SK-N-SH treated with all-trans-retinoic acid at 6 μM for 48 hours (cell line): Measurements from ENCODE around the gene MUSTN1.

Experiments used
- BACH2 ChIP-seq: fragments of 250-450 bp; sonication (Bioruptor Pico); IDR thresholded peaks from 2 replicates; pipeline ENCODE4 v1.9.0; 2021; ENCODE audit warnings: mild to moderate bottlenecking, borderline replicate concordance
- CSDC2 ChIP-seq: fragments of 250-450 bp; sonication (Bioruptor Pico); IDR thresholded peaks from 2 replicates; pipeline ENCODE4 v1.5.0; 2020; ENCODE audit warnings: mild to moderate bottlenecking, moderate library complexity
- PPARA ChIP-seq: fragments of 250-450 bp; sonication (Bioruptor Pico); IDR thresholded peaks from 2 replicates; pipeline ENCODE4 v1.5.0; 2020; ENCODE audit warnings: mild to moderate bottlenecking, borderline replicate concordance
- RARB ChIP-seq: fragments of 250-450 bp; sonication (Bioruptor Pico); IDR thresholded peaks from 2 replicates; pipeline ENCODE4 v1.8.0; 2021; ENCODE audit warnings: mild to moderate bottlenecking, moderate library complexity
- ZC3H10 ChIP-seq: fragments of 250-450 bp; sonication (Bioruptor Pico); IDR thresholded peaks from 2 replicates; pipeline ENCODE4 v1.5.1; 2021; ENCODE audit warnings: mild to moderate bottlenecking, moderate library complexity
- ZFP3 ChIP-seq: fragments of 250-450 bp; sonication (Bioruptor Pico); IDR thresholded peaks from 2 replicates; pipeline ENCODE4 v1.5.0; 2020; ENCODE audit warnings: mild to moderate bottlenecking, moderate library complexity
- ZFP30 ChIP-seq: fragments of 450-650 bp; formaldehyde crosslinking; IDR thresholded peaks from 2 replicates; pipeline ENCODE4 v1.5.0; 2022; ENCODE audit warnings: mild to moderate bottlenecking, moderate library complexity
- TF ChIP-seq, protein P1 (sequence below): fragments of 250-450 bp; sonication (Bioruptor Pico); IDR thresholded peaks from 2 replicates; pipeline ENCODE4 v1.5.1; 2021; ENCODE audit warnings: mild to moderate bottlenecking, moderate library complexity
- TF ChIP-seq, protein P2 (sequence below): fragments of 250-450 bp; sonication (Bioruptor Pico); IDR thresholded peaks from 2 replicates; pipeline ENCODE4 v1.8.0; 2020; ENCODE audit warnings: mild to moderate bottlenecking, moderate library complexity, borderline replicate concordance
- TF ChIP-seq, protein P3 (sequence below): fragments of 250-450 bp; sonication (Bioruptor Pico); IDR thresholded peaks from 2 replicates; pipeline ENCODE4 v1.5.0; 2020; ENCODE audit warnings: mild to moderate bottlenecking, moderate library complexity

DNA sequence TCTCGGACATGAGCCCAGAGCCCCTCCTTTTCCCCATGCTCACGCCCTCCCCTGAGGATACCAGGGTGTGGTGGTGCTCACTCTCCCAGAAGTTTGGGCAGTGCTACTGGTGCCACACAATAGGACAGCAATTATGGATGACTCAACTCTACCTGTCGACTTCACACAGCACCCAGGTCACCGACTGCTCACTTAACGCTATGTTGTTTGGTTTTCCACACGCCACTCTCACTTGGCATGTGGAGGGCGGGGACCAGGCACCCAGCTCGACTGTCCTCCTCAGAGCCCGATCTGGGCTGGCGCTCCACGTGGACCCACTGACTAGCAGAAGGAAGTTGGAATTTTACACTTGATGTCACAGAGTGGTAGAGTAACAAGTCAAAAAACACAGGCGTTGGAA is 31.6 kb upstream of the MUSTN1 start:
- TF ChIP-seq ZFP3 (CRISPR knock-in tag) = no peak
- no peak for TF ChIP-seq BACH2
- TF ChIP-seq CSDC2 = no peak
- no peak for TF ChIP-seq RARB (CRISPR knock-in tag)
- no peak for TF ChIP-seq PPARA (CRISPR knock-in tag)
- TF ChIP-seq, protein P1, sequence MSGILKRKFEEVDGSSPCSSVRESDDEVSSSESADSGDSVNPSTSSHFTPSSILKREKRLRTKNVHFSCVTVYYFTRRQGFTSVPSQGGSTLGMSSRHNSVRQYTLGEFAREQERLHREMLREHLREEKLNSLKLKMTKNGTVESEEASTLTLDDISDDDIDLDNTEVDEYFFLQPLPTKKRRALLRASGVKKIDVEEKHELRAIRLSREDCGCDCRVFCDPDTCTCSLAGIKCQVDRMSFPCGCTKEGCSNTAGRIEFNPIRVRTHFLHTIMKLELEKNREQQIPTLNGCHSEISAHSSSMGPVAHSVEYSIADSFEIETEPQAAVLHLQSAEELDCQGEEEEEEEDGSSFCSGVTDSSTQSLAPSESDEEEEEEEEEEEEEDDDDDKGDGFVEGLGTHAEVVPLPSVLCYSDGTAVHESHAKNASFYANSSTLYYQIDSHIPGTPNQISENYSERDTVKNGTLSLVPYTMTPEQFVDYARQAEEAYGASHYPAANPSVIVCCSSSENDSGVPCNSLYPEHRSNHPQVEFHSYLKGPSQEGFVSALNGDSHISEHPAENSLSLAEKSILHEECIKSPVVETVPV (CRISPR knock-in tag) = no peak
- TF ChIP-seq ZFP30 (CRISPR knock-in tag) = no peak
- TF ChIP-seq, protein P2, sequence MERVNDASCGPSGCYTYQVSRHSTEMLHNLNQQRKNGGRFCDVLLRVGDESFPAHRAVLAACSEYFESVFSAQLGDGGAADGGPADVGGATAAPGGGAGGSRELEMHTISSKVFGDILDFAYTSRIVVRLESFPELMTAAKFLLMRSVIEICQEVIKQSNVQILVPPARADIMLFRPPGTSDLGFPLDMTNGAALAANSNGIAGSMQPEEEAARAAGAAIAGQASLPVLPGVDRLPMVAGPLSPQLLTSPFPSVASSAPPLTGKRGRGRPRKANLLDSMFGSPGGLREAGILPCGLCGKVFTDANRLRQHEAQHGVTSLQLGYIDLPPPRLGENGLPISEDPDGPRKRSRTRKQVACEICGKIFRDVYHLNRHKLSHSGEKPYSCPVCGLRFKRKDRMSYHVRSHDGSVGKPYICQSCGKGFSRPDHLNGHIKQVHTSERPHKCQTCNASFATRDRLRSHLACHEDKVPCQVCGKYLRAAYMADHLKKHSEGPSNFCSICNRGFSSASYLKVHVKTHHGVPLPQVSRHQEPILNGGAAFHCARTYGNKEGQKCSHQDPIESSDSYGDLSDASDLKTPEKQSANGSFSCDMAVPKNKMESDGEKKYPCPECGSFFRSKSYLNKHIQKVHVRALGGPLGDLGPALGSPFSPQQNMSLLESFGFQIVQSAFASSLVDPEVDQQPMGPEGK (CRISPR knock-in tag) = no peak
- no peak for TF ChIP-seq ZC3H10 (CRISPR knock-in tag)
- TF ChIP-seq, protein P3, sequence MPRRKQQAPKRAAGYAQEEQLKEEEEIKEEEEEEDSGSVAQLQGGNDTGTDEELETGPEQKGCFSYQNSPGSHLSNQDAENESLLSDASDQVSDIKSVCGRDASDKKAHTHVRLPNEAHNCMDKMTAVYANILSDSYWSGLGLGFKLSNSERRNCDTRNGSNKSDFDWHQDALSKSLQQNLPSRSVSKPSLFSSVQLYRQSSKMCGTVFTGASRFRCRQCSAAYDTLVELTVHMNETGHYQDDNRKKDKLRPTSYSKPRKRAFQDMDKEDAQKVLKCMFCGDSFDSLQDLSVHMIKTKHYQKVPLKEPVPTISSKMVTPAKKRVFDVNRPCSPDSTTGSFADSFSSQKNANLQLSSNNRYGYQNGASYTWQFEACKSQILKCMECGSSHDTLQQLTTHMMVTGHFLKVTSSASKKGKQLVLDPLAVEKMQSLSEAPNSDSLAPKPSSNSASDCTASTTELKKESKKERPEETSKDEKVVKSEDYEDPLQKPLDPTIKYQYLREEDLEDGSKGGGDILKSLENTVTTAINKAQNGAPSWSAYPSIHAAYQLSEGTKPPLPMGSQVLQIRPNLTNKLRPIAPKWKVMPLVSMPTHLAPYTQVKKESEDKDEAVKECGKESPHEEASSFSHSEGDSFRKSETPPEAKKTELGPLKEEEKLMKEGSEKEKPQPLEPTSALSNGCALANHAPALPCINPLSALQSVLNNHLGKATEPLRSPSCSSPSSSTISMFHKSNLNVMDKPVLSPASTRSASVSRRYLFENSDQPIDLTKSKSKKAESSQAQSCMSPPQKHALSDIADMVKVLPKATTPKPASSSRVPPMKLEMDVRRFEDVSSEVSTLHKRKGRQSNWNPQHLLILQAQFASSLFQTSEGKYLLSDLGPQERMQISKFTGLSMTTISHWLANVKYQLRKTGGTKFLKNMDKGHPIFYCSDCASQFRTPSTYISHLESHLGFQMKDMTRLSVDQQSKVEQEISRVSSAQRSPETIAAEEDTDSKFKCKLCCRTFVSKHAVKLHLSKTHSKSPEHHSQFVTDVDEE (CRISPR knock-in tag) = no peak
